Cardiac ventricle fibroblast (primary cell): ENCODE results near the gene SCRT2. TPM values are rescaled to one million over a fixed set of nuclear protein-coding genes. Genes with fewer than 3 reads are reported as not detected.

Experiments used
- total RNA-seq: library from RNA; depleted of rRNA; stranded (reverse); fragments of >200 nt; gene quantifications from 2 replicates; pipeline ENCODE4 v1.2.3, GENCODE V29; 2015

Gene SCRT2
- total RNA-seq, result not detected in 2 replicates

GRCh38 chr20:675453-676314 lies at the start of gene SCRT2:
TSS of gene SCRT2 (minus strand) at chr20:675802. CDS start at chr20:675601, 201 bp downstream.

GRCh38 chr20:653110-653589 lies 22.5 kb downstream of the SCRT2 start, which contains the start of gene SRXN1:
TSS of gene SRXN1 (minus strand) at chr20:653200. CDS start at chr20:653185, 15 bp downstream.

Other genes with a start within 250 kb of the SCRT2 start
- 28.3 and 28.6 TPM in 2 replicates for gene TBC1D20, start 213.3 kb downstream of the SCRT2 start, total RNA-seq
- gene CSNK2A1, start 132.0 kb downstream of the SCRT2 start, total RNA-seq, result 75.5 and 84.6 TPM in 2 replicates
- gene TCF15, start 65.5 kb downstream of the SCRT2 start, total RNA-seq, result not detected in 2 replicates
- 47.5 and 53.8 TPM in 2 replicates for gene SRXN1, start 22.6 kb downstream of the SCRT2 start, total RNA-seq
- not detected in 2 replicates for gene SLC52A3, start 92.7 kb upstream of the SCRT2 start, total RNA-seq
- 1.5 and 3.0 TPM in 2 replicates for gene FAM110A, start 157.9 kb upstream of the SCRT2 start, total RNA-seq
- 0.05 and 0.06 TPM in 2 replicates for gene ANGPT4, start 240.5 kb upstream of the SCRT2 start, total RNA-seq